Stimulated activated CD8-positive, alpha-beta memory T cell treated with anti-CD3 and anti-CD28 coated beads, Interleukin-15, amount 100 ng/mL, for 24 hours (primary cell): ENCODE data around the gene SUSD1.
"Not testable (repeated sequence)": the region's sequence is repeated elsewhere in the genome, so short reads cannot be mapped to it uniquely, and the experiment has no call there.

Experiments used
- DNase-seq: peaks from one replicate; pipeline ENCODE4 v3.0.0-alpha.2; 2020; ENCODE audit warnings: low read depth

The SUSD1 gene

GRCh38 chr9:112173489-112174221, 1.4 kb downstream of the SUSD1 start:
- DNase-seq: no peak

DNA sequence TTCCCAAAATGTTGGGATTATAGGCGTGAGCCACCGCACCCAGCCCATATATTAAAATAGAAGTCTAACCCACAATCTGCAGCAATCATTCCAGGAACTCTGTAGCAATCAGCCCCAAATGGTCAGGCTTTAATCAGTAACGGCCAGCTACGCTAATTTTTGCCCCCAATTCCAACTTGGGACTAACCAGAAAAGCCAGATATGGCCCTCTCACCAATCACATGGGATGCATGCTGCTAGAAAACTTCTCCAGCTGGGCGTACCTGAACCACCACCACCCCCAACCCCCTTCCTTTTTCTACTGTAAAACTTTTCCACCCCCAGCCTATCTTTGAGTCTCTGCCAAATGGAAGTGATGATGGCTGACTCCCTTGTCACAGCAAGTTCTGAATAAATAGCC, 4.1 kb downstream of the SUSD1 start:
- DNase-seq: no peak

DNA sequence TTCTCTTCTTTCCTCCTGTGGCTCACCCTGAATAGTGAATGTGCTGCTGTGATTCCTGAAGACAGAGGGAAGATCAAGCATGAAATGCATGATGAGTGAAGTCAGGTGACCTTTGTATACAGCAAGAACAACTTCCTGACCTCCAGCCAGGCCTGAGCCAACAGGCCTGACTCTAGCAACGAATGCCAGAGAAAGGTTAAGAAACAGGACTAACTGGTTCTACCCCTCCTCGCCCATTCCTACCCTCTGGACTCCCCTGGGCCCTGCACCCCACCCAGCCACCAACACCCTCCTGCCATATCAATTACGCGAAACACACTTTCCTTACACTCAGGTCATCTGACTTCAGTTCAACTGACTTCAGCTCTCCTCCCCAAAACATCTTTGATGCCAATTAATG, 4.9 kb downstream of the SUSD1 start:
- DNase-seq: no peak

DNA sequence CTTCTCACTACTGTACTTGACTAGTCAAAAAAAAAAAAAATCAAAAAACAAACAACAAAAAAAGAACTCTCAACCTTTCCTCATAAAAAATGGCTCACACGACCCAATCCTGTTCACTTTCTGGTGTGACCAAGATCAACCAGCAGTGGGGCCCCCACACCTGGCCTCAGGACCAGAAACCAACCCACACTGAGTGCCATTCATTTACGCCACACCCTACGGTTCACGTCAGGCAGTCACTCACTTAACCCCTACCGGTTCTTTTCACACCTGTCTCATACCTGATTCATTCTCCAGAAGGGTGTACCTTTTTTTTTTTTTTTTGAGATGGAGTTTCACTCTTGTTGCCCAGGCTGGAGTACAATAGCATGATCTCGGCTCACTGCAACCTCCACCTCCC, 5.7 kb downstream of the SUSD1 start:
- no peak for DNase-seq

DNA sequence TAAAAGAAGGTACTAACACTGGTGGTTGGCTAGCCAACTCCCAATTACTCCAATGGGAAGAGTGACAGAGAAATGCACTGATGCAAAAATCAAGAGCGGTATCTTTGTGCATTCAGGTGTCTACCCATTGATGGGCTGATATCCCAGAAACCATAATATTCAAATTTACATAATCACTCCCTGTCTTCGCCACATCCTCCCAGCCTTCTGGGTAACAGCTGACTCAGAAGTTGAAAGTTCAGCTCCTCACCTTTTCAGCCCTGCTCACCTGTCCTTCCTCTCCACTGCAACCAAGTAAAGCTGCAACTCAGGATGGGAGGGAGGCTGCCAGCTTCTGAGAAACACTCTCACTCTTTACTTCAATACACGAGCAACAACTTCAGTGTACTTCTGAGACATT, 6.9 kb downstream of the SUSD1 start:
- no peak for DNase-seq

GRCh38 chr9:112166176-112167140, 8.6 kb downstream of the SUSD1 start:
- DNase-seq: no peak

- DNase-seq: no peak
These were observed 12.3 kb downstream of the SUSD1 start for GRCh38 chr9:112162621-112163413.

- DNase-seq: no peak
These were observed 15.3 kb downstream of the SUSD1 start for GRCh38 chr9:112159781-112160180.

DNA sequence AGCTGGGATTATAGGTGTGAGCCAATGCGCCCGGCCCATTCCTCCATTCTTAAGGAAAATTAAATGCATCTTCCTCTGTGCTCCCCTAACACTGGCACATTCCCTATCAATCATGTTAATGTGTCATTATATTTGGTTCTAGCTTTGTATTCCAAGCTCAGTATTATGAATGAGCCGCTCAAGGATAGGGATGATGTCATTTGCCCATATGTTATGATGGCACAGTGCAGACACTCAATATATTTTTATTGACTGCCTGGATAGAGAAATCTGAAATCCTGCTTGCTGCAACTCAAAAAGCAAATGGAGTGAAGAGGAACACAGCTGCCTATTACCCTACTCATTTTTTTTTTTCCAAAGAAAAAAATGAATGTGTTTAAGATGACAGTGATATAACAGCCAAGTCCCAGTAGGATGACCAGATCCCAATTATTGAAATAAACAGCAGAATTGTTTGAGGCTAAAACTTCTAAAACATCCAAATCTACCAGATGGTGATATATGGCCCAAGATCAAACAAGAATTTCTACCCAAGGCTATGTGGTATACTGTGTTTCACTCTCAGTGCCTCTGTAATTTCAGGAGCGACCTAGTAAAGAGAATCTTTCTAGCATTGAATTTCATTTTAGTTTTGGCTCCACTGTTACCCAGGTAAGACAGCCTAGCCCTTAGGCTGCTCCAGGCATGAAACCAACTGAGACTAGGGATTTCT, 16.3 kb downstream of the SUSD1 start:
- no peak for DNase-seq

- no peak for DNase-seq
These were observed 17.1 kb downstream of the SUSD1 start for GRCh38 chr9:112157961-112158360.

- DNase-seq: no peak
These were observed 18.0 kb downstream of the SUSD1 start for GRCh38 chr9:112157087-112157486.

GRCh38 chr9:112149211-112149610, 25.9 kb downstream of the SUSD1 start:
- no peak for DNase-seq

DNA sequence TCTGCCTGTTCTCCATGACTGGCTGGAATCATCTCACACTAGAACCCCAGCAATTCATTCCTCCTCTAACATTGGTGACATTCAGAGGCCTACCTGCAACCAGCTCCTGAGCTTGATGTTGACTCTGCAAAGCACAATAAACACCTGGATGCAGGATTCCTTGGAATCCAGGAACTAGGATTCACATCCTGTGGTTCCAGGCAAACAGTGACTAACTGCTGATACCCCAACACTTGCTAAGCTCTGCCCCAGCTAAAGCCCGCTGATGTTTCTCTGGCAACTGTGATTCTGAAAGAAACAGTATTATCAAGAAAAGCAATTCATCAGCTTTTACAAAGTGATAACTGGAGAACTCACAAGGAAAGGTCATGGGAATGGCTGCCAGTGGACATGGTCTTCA, 29.2 kb downstream of the SUSD1 start:
- no peak for DNase-seq

DNA sequence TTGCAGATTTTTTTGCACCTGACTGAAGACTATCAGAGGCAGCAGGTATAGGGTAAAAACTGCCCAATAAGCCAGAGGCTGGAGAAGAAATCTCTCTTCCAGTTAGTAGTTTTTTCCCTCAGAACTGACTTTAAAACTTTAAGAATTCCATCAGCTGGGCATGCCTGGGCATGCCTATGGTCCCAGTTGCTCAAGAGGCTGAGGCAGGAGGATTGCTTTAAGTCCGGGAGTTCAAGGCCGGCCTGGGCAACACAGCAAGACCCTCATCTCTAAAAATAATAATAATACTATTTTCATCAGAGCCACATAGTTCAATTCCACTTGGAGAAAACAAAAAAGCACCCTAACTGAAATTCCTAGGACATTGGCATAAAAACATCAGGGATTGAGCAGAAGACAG, 30.3 kb downstream of the SUSD1 start:
- DNase-seq: no peak

GRCh38 chr9:112142420-112142819, 32.7 kb downstream of the SUSD1 start:
- no peak for DNase-seq

DNA sequence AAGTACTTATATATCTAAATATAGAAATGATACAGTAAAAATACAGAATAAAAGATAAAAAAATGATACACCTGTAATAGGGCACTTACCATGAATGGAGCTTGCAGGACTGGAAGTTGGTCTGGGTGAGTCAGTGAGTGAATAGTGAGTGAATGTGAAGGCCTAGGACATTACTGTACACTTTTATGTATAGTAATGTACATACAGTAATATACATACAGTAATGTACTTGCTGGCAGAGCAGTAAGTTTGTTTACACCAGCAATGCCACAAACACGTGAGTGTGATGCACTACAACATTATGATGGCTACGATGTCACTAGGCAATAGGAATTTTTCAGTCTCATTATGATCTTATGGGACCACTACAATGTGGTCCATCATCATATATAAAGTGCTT, 34.2 kb downstream of the SUSD1 start:
- no peak for DNase-seq

- DNase-seq: no peak
These were observed 38.0 kb downstream of the SUSD1 start for GRCh38 chr9:112137066-112137465.

DNA sequence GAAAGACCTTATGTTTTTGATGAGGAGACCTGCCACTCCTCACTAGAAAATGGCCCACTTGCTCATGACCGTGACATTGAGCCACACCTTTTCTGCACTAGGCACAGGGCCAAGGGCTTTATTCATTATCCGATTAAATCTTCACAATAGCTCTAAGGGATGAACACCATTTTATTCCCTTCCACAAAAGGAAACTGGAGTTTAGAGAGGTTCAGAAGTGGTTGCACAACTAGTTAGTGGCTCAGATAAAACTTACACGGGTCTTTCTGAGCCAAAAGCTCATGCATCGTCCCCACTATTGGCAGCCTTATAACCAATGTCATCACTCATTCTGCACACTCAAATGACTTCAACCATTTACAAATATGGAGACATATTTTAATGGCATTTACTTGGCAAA, 39.4 kb downstream of the SUSD1 start:
- DNase-seq: no peak

DNA sequence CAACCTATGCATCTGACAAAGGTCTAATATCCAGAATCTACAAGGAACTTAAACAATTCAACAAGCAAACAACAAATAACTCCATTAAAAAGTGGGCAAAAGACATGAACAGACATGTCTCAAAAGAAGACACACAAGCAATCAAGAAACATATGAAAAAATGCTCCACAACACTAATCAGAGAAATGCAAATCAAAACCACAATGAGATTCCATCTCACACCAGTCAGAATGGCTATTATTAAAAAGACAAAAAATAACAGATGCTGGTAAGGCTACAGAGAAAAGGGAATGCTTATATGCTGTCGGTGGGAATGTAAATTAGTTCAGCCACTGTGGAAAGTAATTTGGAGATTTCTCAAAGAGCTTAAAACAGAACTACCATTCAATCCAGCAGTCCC, 41.3 kb downstream of the SUSD1 start:
- DNase-seq: not testable (repeated sequence)

- DNase-seq: no peak
These were observed 42.7 kb downstream of the SUSD1 start for GRCh38 chr9:112132356-112132755.

GRCh38 chr9:112130997-112131396, 44.1 kb downstream of the SUSD1 start:
- no peak for DNase-seq

DNA sequence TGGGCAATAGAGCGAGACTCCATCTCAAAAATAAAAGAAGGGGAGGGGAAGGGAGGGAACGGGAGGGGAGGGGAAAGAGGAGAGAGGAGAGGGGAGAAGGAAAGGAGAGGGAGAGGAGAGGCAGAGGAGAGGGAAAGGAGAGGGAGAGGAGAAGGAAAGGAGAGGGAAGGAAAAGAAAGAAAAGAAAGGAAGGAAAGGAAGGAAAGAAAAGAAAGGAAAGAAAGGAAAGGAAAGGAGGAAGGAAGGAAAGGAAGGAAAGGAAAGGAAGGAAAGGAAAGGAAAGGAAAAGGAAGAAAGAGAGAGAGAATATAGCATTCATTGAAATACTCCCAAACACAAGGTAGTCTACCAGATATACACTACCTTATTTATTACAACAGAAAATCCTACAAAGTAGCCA, 44.8 kb downstream of the SUSD1 start:
- DNase-seq: no peak
